Osteoblast (primary cell): ENCODE measurements around the gene CD99L2. TPM values are rescaled to one million over a fixed set of nuclear protein-coding genes. Genes with fewer than 3 reads are reported as not detected.

Experiments
- DNase-seq: peaks from one replicate; pipeline ENCODE4 v3.0.0; 2011; ENCODE audit warnings: low spot score, mixed read lengths; ENCODE audit not compliant: insufficient read length; ENCODE audit errors: missing footprints
- H2AFZ ChIP-seq: 2 replicates; pipeline ENCODE4 v1.6.0; 2011; ENCODE audit warnings: mild to moderate bottlenecking, low read length
- H3K27ac ChIP-seq: 2 replicates; pipeline ENCODE4 v1.5.1; 2011; ENCODE audit warnings: mild to moderate bottlenecking, low read depth, low read length, moderate library complexity
- H3K27me3 ChIP-seq: 2 replicates; pipeline ENCODE4 v1.6.0; 2012; ENCODE audit warnings: mild to moderate bottlenecking, control low read depth, inconsistent platforms, low read length, moderate library complexity; ENCODE audit not compliant: insufficient read depth
- H3K36me3 ChIP-seq: 2 replicates; pipeline ENCODE4 v1.5.1; 2011; ENCODE audit warnings: mild to moderate bottlenecking, low read length, control low read depth, moderate library complexity; ENCODE audit not compliant: insufficient read depth
- H3K4me1 ChIP-seq: 2 replicates; pipeline ENCODE4 v1.5.1; 2011; ENCODE audit warnings: mild to moderate bottlenecking, low read length, control low read depth, moderate library complexity; ENCODE audit not compliant: insufficient read depth
- H3K4me2 ChIP-seq: 2 replicates; pipeline ENCODE4 v1.6.0; 2011; ENCODE audit warnings: mild to moderate bottlenecking, low read length; ENCODE audit not compliant: insufficient read depth
- H3K4me3 ChIP-seq: fragments of 200-600 bp; sonication (generic); 3 replicates; pipeline ENCODE4 v1.5.1; 2012; ENCODE audit warnings: mild to moderate bottlenecking, low read length, inconsistent platforms; ENCODE audit not compliant: insufficient read depth
- H3K79me2 ChIP-seq: 2 replicates; pipeline ENCODE4 v1.6.0; 2012; ENCODE audit warnings: mild to moderate bottlenecking, low read length, control low read depth, inconsistent platforms; ENCODE audit not compliant: insufficient read depth
- H3K9me3 ChIP-seq: 2 replicates; pipeline ENCODE4 v1.5.1; 2011; ENCODE audit warnings: low read depth, low read length, control low read depth
- H4K20me1 ChIP-seq: 2 replicates; pipeline ENCODE4 v1.6.0; 2012; ENCODE audit warnings: mild to moderate bottlenecking, low read length, control low read depth; ENCODE audit not compliant: insufficient read depth
- CTCF ChIP-seq: IDR thresholded peaks from 2 replicates; pipeline ENCODE4 v1.5.1; 2011; ENCODE audit warnings: mild to moderate bottlenecking, low read depth, low read length, moderate library complexity; ENCODE audit errors: extremely low read depth
- total RNA-seq: library from RNA; depleted of rRNA; stranded (reverse); fragments of >200 nt; gene quantifications from 2 replicates; pipeline ENCODE4 v1.2.3, GENCODE V29; 2012

Gene CD99L2
- total RNA-seq, 1 donor, result 85.0 TPM

DNA sequence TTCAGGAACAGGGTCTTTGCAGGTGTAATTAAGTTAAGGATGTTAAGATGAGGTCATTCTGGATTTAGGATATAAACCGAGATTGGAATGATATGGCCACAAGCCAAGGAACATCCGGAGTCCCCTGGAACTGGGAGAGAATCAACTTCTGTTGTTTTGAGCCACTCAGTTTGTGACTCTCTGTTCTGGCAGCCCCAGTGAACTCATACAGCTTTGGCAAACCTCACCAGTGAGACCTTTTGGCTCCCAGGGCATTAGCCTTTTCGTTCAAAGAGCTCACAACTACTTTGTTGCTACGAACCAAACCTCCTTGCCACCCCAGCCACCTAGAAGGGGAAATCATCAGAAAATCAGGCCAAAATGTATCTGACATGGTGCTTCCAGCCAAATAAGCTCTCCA, 124.8 kb downstream of the CD99L2 start:
- Histone ChIP-seq H3K4me1 (no peaks in the 10 kb centered on the region), H3K4me2 (no peak overlapping the region), H3K27ac (no peak overlapping the region), H3K79me2 (no peaks in the 10 kb centered on the region), H4K20me1 (no peaks in the 10 kb centered on the region), H2AFZ (no peak overlapping the region), H3K9me3 (no peaks in the 10 kb centered on the region), H3K4me3 (no peak overlapping the region), H3K36me3 (no peaks in the 10 kb centered on the region), H3K27me3 (no peaks in the 10 kb centered on the region)
- no peak for DNase-seq
- TF ChIP-seq CTCF, result no peak

GRCh38 chrX:150773117-150773516, 125.4 kb downstream of the CD99L2 start:
- Histone ChIP-seq H4K20me1 (no peaks in the 10 kb centered on the region), H3K79me2 (no peaks in the 10 kb centered on the region), H3K9me3 (no peaks in the 10 kb centered on the region), H3K27ac (no peak overlapping the region), H3K36me3 (no peaks in the 10 kb centered on the region), H2AFZ (no peak overlapping the region), H3K4me3 (no peak overlapping the region), H3K4me1 (no peaks in the 10 kb centered on the region), H3K27me3 (no peaks in the 10 kb centered on the region), H3K4me2 (no peak overlapping the region)
- TF ChIP-seq CTCF, result no peak
- no peak for DNase-seq

- Histone ChIP-seq H3K27ac (no peak overlapping the region), H3K9me3 (no peaks in the 10 kb centered on the region), H4K20me1 (no peaks in the 10 kb centered on the region), H3K79me2 (no peaks in the 10 kb centered on the region), H2AFZ (no peak overlapping the region), H3K4me1 (peaks cover 8% of the 10 kb centered on the region), H3K4me3 (no peak overlapping the region), H3K36me3 (no peaks in the 10 kb centered on the region), H3K27me3 (no peaks in the 10 kb centered on the region), H3K4me2 (no peak overlapping the region)
- peak; percentile 69 for TF ChIP-seq CTCF
- DNase-seq, result peak; percentile 95
Measured at GRCh38 chrX:150772150-150772970, 126.1 kb downstream of the CD99L2 start.

- H3K36me3 ChIP-seq, result no peaks in the 10 kb centered on the region
- no peaks in the 10 kb centered on the region for H3K79me2 ChIP-seq
- no peaks in the 10 kb centered on the region for H4K20me1 ChIP-seq
- no peak overlapping the region for H3K4me3 ChIP-seq
- H3K4me1 ChIP-seq, result peaks cover 10% of the 10 kb centered on the region
- no peak overlapping the region for H2AFZ ChIP-seq
- H3K4me2 ChIP-seq, result no peak overlapping the region
- no peak for DNase-seq
- H3K27ac ChIP-seq, result no peak overlapping the region
- no peaks in the 10 kb centered on the region for H3K9me3 ChIP-seq
- no peak for TF ChIP-seq CTCF
- no peaks in the 10 kb centered on the region for H3K27me3 ChIP-seq
Measured at GRCh38 chrX:150771116-150771515, 127.4 kb downstream of the CD99L2 start.
